DND-41 (cell line): Measurements from ENCODE around the gene MTMR2.

ENCODE experiments used
- EZH2 ChIP-seq: IDR thresholded peaks from 3 replicates; pipeline ENCODE4 v1.6.1; 2012; ENCODE audit warnings: borderline replicate concordance, low read depth, mild to moderate bottlenecking, moderate library complexity, low read length, inconsistent platforms; ENCODE audit not compliant: severe bottlenecking
- TF ChIP-seq, protein P1 (sequence below): IDR thresholded peaks from 2 replicates; pipeline ENCODE4 v1.5.1; 2012; ENCODE audit warnings: borderline replicate concordance, low read length, moderate library complexity, mild to moderate bottlenecking; ENCODE audit not compliant: poor library complexity, severe bottlenecking; ENCODE audit errors: extremely low read depth

- TF ChIP-seq, protein P1, sequence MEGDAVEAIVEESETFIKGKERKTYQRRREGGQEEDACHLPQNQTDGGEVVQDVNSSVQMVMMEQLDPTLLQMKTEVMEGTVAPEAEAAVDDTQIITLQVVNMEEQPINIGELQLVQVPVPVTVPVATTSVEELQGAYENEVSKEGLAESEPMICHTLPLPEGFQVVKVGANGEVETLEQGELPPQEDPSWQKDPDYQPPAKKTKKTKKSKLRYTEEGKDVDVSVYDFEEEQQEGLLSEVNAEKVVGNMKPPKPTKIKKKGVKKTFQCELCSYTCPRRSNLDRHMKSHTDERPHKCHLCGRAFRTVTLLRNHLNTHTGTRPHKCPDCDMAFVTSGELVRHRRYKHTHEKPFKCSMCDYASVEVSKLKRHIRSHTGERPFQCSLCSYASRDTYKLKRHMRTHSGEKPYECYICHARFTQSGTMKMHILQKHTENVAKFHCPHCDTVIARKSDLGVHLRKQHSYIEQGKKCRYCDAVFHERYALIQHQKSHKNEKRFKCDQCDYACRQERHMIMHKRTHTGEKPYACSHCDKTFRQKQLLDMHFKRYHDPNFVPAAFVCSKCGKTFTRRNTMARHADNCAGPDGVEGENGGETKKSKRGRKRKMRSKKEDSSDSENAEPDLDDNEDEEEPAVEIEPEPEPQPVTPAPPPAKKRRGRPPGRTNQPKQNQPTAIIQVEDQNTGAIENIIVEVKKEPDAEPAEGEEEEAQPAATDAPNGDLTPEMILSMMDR: no peak
- no peak for TF ChIP-seq EZH2
Observed at GRCh38 chr11:95884802-95885201, 39.1 kb downstream of the MTMR2 start.
